HepG2 (cell line): ENCODE results near the gene SGK1. TPM values are rescaled to one million over a fixed set of nuclear protein-coding genes. Genes with fewer than 3 reads are reported as not detected.

Experiments used
- ATM ChIP-seq: fragments of 450-650 bp; IDR thresholded peaks from 2 replicates; pipeline ENCODE4 v1.7.1; 2017; ENCODE audit warnings: mild to moderate bottlenecking, borderline replicate concordance
- MXD4 ChIP-seq: IDR thresholded peaks from 2 replicates; pipeline ENCODE4 v1.6.1; 2016; ENCODE audit warnings: mild to moderate bottlenecking, missing biosample characterization, missing genetic modification reagents
- NR3C1 ChIP-seq: sonication (generic); formaldehyde crosslinking; IDR thresholded peaks from 2 replicates; pipeline ENCODE4 v1.4.0; 2020; ENCODE audit warnings: missing genetic modification reagents
- ZNF83 ChIP-seq: sonication (generic); formaldehyde crosslinking; IDR thresholded peaks from 2 replicates; pipeline ENCODE4 v1.4.0; 2020; ENCODE audit warnings: missing genetic modification reagents, mild to moderate bottlenecking, borderline replicate concordance
- polyA plus RNA-seq, 8 experiments: library from polyadenylated mRNA; depleted of rRNA in 3 of 8; stranded (reverse) in 7 of 8; unstranded in 1 of 8; fragments of >200 nt; fragmentation: Illumina TruSeq in 4 of 8; extraction: Trizol in 4 of 8; gene quantifications; 2 replicates each; pipeline versions ENCODE4 v1.2.1 to v1.2.3, GENCODE V29; 2011 to 2016; ENCODE audit warnings: low read depth in 4 of 8, missing spikeins in 1 of 8, mixed read lengths in 1 of 8; ENCODE audit not compliant: insufficient read depth in 1 of 8
- total RNA-seq, 5 experiments: library from RNA; depleted of rRNA; stranded (reverse); fragments of >200 nt; fragmentation: Illumina TruSeq; extraction: Trizol; gene quantifications; 2 replicates each; pipeline ENCODE4 v1.2.3, GENCODE V29; 2016; ENCODE audit warnings: low read depth in 1 of 5
- TF ChIP-seq, protein P1 (sequence below): sonication (generic); formaldehyde crosslinking; conservative IDR thresholded peaks from 2 replicates; pipeline ENCODE4 v1.4.0; 2020; ENCODE audit warnings: mild to moderate bottlenecking, missing genetic modification reagents, moderate library complexity
- TF ChIP-seq, protein P2 (sequence below): IDR thresholded peaks from 2 replicates; pipeline ENCODE4 v1.6.1; 2018; ENCODE audit warnings: missing genetic modification reagents
- TF ChIP-seq, protein P3 (sequence below): sonication (generic); formaldehyde crosslinking; IDR thresholded peaks from 2 replicates; pipeline ENCODE4 v1.4.0; 2020; ENCODE audit warnings: mild to moderate bottlenecking, missing genetic modification reagents, borderline replicate concordance
- TF ChIP-seq, protein P4 (sequence below): IDR thresholded peaks from 2 replicates; pipeline ENCODE4 v1.6.1; 2016; ENCODE audit warnings: mild to moderate bottlenecking
- TF ChIP-seq, protein P5 (sequence below): sonication (generic); formaldehyde crosslinking; IDR thresholded peaks from 2 replicates; pipeline ENCODE4 v1.4.0; 2020; ENCODE audit warnings: missing genetic modification reagents, mild to moderate bottlenecking, borderline replicate concordance
- TF ChIP-seq, protein P6 (sequence below), 2 experiments: IDR thresholded peaks; 2 replicates each; pipeline ENCODE4 v1.6.1; 2011 to 2012; ENCODE audit warnings: low read length in 2 of 2, borderline replicate concordance in 1 of 2, low read depth in 1 of 2, mild to moderate bottlenecking in 1 of 2, moderate library complexity in 1 of 2

SGK1 gene
- total and polyA plus RNA-seq, 2 of the 13 experiments (the other 11 are each of a cell fraction or from before 2014, with no cell fraction given): 56.1 to 56.2 TPM

DNA sequence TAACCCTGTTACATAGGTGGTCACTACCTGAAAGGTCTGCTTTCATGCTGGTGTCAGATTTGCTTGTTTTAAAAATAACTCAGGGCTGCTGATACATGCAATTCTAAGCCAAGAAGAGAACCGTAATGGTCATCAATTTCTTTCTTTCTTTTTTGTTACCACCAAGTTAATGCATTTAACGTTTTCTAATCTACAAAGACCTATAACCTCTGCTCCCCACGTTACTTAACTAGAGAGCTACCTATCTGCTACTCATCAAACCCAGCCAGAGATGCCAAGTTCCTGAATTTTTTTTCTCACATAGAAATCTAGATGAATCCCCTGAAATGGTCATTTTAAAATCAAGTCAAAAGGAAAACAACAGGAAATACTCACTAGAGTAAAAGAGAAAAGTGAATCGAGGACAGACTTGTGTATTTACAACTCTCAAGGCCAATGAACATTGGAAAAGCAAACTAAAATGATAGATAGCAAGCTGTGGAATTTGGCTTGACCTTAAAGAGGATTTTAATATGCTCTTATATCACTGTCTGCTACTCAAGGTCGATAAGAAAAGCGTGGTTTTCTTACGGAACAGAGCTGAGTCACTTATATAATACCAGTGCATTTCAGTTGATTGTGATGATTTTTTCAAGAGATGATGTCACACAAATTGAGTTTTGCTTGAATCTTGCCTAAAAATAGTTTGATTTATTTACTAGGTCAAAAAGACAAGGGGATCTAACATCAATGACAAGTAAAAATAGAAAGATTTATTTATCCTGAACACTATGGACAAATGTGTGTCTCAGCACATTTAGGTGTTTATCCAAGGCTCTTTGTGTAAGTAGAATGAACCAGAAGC, 67.9 kb downstream of the SGK1 start (continued):
- TF ChIP-seq, protein P1, sequence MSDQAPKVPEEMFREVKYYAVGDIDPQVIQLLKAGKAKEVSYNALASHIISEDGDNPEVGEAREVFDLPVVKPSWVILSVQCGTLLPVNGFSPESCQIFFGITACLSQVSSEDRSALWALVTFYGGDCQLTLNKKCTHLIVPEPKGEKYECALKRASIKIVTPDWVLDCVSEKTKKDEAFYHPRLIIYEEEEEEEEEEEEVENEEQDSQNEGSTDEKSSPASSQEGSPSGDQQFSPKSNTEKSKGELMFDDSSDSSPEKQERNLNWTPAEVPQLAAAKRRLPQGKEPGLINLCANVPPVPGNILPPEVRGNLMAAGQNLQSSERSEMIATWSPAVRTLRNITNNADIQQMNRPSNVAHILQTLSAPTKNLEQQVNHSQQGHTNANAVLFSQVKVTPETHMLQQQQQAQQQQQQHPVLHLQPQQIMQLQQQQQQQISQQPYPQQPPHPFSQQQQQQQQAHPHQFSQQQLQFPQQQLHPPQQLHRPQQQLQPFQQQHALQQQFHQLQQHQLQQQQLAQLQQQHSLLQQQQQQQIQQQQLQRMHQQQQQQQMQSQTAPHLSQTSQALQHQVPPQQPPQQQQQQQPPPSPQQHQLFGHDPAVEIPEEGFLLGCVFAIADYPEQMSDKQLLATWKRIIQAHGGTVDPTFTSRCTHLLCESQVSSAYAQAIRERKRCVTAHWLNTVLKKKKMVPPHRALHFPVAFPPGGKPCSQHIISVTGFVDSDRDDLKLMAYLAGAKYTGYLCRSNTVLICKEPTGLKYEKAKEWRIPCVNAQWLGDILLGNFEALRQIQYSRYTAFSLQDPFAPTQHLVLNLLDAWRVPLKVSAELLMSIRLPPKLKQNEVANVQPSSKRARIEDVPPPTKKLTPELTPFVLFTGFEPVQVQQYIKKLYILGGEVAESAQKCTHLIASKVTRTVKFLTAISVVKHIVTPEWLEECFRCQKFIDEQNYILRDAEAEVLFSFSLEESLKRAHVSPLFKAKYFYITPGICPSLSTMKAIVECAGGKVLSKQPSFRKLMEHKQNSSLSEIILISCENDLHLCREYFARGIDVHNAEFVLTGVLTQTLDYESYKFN: peak; percentile 95
- TF ChIP-seq MXD4 (0 out of 2 replicates have a peak, but pooled peaks have one; percentile 6), ZNF83 (CRISPR knock-in tag) (no peak), NR3C1 (CRISPR knock-in tag) (no peak), ATM (peak; percentile 96; the same call in 1 of the 2 replicates)
- TF ChIP-seq, protein P2, sequence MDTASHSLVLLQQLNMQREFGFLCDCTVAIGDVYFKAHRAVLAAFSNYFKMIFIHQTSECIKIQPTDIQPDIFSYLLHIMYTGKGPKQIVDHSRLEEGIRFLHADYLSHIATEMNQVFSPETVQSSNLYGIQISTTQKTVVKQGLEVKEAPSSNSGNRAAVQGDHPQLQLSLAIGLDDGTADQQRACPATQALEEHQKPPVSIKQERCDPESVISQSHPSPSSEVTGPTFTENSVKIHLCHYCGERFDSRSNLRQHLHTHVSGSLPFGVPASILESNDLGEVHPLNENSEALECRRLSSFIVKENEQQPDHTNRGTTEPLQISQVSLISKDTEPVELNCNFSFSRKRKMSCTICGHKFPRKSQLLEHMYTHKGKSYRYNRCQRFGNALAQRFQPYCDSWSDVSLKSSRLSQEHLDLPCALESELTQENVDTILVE (CRISPR knock-in tag): 0 out of 2 replicates have a peak, but pooled peaks have one; percentile 31
- TF ChIP-seq, protein P3, sequence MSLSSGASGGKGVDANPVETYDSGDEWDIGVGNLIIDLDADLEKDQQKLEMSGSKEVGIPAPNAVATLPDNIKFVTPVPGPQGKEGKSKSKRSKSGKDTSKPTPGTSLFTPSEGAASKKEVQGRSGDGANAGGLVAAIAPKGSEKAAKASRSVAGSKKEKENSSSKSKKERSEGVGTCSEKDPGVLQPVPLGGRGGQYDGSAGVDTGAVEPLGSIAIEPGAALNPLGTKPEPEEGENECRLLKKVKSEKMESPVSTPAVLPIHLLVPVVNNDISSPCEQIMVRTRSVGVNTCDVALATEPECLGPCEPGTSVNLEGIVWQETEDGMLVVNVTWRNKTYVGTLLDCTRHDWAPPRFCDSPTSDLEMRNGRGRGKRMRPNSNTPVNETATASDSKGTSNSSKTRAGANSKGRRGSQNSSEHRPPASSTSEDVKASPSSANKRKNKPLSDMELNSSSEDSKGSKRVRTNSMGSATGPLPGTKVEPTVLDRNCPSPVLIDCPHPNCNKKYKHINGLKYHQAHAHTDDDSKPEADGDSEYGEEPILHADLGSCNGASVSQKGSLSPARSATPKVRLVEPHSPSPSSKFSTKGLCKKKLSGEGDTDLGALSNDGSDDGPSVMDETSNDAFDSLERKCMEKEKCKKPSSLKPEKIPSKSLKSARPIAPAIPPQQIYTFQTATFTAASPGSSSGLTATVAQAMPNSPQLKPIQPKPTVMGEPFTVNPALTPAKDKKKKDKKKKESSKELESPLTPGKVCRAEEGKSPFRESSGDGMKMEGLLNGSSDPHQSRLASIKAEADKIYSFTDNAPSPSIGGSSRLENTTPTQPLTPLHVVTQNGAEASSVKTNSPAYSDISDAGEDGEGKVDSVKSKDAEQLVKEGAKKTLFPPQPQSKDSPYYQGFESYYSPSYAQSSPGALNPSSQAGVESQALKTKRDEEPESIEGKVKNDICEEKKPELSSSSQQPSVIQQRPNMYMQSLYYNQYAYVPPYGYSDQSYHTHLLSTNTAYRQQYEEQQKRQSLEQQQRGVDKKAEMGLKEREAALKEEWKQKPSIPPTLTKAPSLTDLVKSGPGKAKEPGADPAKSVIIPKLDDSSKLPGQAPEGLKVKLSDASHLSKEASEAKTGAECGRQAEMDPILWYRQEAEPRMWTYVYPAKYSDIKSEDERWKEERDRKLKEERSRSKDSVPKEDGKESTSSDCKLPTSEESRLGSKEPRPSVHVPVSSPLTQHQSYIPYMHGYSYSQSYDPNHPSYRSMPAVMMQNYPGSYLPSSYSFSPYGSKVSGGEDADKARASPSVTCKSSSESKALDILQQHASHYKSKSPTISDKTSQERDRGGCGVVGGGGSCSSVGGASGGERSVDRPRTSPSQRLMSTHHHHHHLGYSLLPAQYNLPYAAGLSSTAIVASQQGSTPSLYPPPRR: peak; percentile 91
- TF ChIP-seq, protein P4, sequence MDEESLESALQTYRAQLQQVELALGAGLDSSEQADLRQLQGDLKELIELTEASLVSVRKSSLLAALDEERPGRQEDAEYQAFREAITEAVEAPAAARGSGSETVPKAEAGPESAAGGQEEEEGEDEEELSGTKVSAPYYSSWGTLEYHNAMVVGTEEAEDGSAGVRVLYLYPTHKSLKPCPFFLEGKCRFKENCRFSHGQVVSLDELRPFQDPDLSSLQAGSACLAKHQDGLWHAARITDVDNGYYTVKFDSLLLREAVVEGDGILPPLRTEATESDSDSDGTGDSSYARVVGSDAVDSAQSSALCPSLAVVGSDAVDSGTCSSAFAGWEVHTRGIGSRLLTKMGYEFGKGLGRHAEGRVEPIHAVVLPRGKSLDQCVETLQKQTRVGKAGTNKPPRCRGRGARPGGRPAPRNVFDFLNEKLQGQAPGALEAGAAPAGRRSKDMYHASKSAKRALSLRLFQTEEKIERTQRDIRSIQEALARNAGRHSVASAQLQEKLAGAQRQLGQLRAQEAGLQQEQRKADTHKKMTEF: peak; percentile 87
- TF ChIP-seq, protein P5, sequence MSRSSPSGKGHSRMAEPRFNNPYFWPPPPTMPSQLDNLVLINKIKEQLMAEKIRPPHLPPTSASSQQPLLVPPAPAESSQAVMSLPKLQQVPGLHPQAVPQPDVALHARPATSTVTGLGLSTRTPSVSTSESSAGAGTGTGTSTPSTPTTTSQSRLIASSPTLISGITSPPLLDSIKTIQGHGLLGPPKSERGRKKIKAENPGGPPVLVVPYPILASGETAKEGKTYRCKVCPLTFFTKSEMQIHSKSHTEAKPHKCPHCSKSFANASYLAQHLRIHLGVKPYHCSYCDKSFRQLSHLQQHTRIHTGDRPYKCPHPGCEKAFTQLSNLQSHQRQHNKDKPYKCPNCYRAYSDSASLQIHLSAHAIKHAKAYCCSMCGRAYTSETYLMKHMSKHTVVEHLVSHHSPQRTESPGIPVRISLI (CRISPR knock-in tag): peak; percentile 73; the same call in 1 of the 2 replicates
- TF ChIP-seq, protein P6, sequence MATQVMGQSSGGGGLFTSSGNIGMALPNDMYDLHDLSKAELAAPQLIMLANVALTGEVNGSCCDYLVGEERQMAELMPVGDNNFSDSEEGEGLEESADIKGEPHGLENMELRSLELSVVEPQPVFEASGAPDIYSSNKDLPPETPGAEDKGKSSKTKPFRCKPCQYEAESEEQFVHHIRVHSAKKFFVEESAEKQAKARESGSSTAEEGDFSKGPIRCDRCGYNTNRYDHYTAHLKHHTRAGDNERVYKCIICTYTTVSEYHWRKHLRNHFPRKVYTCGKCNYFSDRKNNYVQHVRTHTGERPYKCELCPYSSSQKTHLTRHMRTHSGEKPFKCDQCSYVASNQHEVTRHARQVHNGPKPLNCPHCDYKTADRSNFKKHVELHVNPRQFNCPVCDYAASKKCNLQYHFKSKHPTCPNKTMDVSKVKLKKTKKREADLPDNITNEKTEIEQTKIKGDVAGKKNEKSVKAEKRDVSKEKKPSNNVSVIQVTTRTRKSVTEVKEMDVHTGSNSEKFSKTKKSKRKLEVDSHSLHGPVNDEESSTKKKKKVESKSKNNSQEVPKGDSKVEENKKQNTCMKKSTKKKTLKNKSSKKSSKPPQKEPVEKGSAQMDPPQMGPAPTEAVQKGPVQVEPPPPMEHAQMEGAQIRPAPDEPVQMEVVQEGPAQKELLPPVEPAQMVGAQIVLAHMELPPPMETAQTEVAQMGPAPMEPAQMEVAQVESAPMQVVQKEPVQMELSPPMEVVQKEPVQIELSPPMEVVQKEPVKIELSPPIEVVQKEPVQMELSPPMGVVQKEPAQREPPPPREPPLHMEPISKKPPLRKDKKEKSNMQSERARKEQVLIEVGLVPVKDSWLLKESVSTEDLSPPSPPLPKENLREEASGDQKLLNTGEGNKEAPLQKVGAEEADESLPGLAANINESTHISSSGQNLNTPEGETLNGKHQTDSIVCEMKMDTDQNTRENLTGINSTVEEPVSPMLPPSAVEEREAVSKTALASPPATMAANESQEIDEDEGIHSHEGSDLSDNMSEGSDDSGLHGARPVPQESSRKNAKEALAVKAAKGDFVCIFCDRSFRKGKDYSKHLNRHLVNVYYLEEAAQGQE (IDR thresholded peaks at IDR 0.05; ENCODE audit: borderline replicate concordance in 1 of 2, low read depth in 1 of 2, low read length in 2 of 2): 0 out of 4 replicates have a peak, but pooled peaks of 1 of the 2 experiments have one; percentile 13
